GM10248 (cell line): ENCODE measurements around the gene TECR.

Source experiments
- CTCF ChIA-PET: fragments of 300-600 bp; sonication (Branson Sonifier 250); formaldehyde crosslinking; extraction: SDS; loops from one replicate; lab custom pipeline; 2021; ENCODE audit warnings: antibody characterized with exemption; lab: Yijun Ruan, JAX
- POLR2A ChIA-PET: fragments of 350-650 bp; sonication (Branson Sonifier 250); formaldehyde crosslinking; extraction: SDS; loops from one replicate; lab custom pipeline; 2020; ENCODE audit warnings: antibody characterized with exemption; lab: Yijun Ruan, JAX
- DNase-seq: peaks from one replicate; pipeline ENCODE4 v3.0.0; 2012; ENCODE audit errors: extremely low spot score
- CTCF ChIP-seq: IDR thresholded peaks from 2 replicates; pipeline ENCODE4 v1.5.1; 2012; ENCODE audit warnings: mild to moderate bottlenecking, low read depth; ENCODE audit errors: extremely low read depth, missing control alignments, control extremely low read depth

Gene TECR

DNA sequence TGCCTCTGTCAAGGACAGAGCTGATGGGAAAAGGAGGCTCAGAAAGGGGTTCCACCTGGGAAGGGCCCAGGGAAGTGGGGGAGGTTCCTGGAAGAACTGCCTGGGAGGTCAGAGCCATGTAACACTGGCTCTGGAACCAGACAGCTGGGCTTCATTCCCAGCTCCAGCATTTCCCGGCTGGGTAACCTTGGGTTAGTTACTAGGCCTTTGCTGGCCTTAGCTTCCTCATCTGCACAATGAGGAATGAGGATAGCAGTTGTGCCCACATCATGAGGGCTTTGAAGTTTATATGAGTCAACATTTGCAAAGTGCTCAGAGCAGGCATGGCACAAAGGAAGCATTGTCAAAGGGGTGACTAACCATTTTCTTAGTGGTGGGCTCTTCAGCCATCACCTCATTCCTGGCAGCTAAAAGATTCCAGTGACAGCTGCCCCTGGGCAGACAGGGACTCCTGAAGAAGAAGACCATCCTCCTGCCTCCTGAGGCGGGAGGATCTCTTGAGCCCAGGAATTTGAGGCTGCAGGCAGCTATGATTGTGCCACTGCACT is 9.5 kb upstream of the TECR start:
- ChIA-PET POLR2A (no interaction called here), CTCF (interaction anchor here (1.4 kb wide), 1 partner anchor 13 kb away, joined by 4 read pairs; no protein-coding TSS in a partner anchor)
- no peak for TF ChIP-seq CTCF
- DNase-seq, result no peak

DNA sequence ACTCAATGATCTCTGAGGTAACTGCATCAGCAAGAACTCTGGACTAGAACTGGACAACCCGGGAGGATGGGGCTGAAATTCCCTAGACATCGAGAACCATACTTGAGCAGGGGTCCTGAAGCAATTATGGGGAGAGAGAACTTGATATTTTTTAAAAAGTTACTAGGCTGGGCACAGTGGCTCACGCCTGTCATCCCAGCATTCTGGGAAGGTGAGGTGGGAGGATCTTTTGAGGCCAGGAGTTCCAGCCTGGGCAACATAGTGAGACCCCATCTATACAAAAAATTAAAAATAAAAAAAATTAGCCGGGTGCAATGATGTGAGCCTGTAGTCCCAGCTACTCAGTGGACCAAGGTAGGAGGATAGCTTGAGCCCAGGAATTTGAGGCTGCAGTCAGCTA is 8.9 kb upstream of the TECR start:
- CTCF ChIA-PET, result interaction anchor here (1.0 to 1.4 kb wide), 3 partner anchors 14 to 384 kb away, joined by 3 to 4 read pairs (median 3); partner anchors contain the start of gene ASF1B

DNA sequence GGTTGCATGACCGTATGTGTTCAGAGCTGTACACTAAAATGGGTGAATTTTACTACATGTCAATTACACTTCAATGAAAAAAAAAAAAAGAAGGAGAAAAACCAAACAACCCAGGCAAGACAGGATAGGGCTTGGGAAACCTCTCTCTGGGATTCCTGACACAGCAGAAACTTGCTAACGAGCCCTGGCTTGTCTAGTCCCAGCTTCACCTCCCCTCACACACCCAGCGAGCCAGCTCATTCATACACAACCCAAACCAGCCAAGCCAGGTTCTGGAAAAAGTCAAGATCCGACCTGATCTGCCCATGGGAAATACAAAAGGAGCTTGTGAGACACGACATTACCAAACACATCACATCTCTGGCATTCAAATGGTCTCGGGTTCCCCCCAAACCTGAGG is 3.7 kb upstream of the TECR start:
- ChIA-PET CTCF (interaction anchor here (1.2 kb wide), 1 partner anchor 45 kb away, joined by 3 read pairs; no protein-coding TSS in a partner anchor), POLR2A (interaction anchor here (0.6 kb wide), 2 partner anchors 60 to 111 kb away, joined by 3 read pairs; no protein-coding TSS in a partner anchor)
- no peak for TF ChIP-seq CTCF
- no peak for DNase-seq

More for the DNA sequence above, 8.9 kb upstream of the TECR start:
- DNase-seq, result no peak
- POLR2A ChIA-PET, result no interaction called here
- TF ChIP-seq CTCF, result no peak

- DNase-seq, result no peak
- ChIA-PET CTCF (interaction anchor here (1.2 to 2.8 kb wide), 2 partner anchors 9 to 46 kb away, joined by 3 to 10 read pairs; partner anchors contain the start of gene DNAJB1), POLR2A (interaction anchor here (0.6 kb wide), 1 partner anchor 61 kb away, joined by 3 read pairs; no protein-coding TSS in a partner anchor)
- TF ChIP-seq CTCF, result no peak
Measured at GRCh38 chr19:14526423-14526822, 3.0 kb upstream of the TECR start.

- ChIA-PET POLR2A (interaction anchor here (1.9 kb wide), 1 partner anchor 10 kb away, joined by 9 read pairs; the partner anchor contains the start of gene DNAJB1), CTCF (interaction anchor here (1.1 to 2.8 kb wide), 2 partner anchors 9 to 11 kb away, joined by 3 to 10 read pairs; partner anchors contain the start of gene DNAJB1)
- no peak for DNase-seq
- no peak for TF ChIP-seq CTCF
Measured at GRCh38 chr19:14528419-14529253, 758 bp upstream of the TECR start.

- no peak for TF ChIP-seq CTCF
- ChIA-PET CTCF (interaction anchor here (1.7 kb wide), 1 partner anchor 26 kb away, joined by 5 read pairs; no protein-coding TSS in a partner anchor), POLR2A (interaction anchor here (1.0 kb wide), 1 partner anchor 11 kb away, joined by 3 read pairs; the partner anchor contains the start of gene DNAJB1)
- no peak for DNase-seq
Measured at GRCh38 chr19:14530005-14530348, 583 bp downstream of the TECR start.
